Neural cell (in vitro differentiated cells): Measurements from ENCODE around the gene PLA2G12A. TPM values are rescaled to one million over a fixed set of nuclear protein-coding genes. Genes with fewer than 3 reads are reported as not detected.

Experiments
- H2AFZ ChIP-seq: fragments of 200-600, 300-800 bp; sonication (generic), shearing (Covaris generic); 2 replicates; pipeline ENCODE4 v1.6.0; 2014; ENCODE audit warnings: low read depth, mild to moderate bottlenecking, antibody characterized with exemption, low read length, moderate library complexity
- H3F3A ChIP-seq: fragments of 200-600 bp; shearing (Covaris generic); 2 replicates; pipeline ENCODE4 v1.6.1; 2016; ENCODE audit warnings: mild to moderate bottlenecking, moderate library complexity, mixed read lengths, antibody characterized with exemption, low read length; ENCODE audit not compliant: insufficient read depth, poor library complexity, severe bottlenecking
- H3K27ac ChIP-seq: fragments of 200-600, 300-800 bp; sonication (generic), shearing (Covaris generic); 2 replicates; pipeline ENCODE4 v1.5.1; 2014; ENCODE audit warnings: mild to moderate bottlenecking, low read length, moderate library complexity
- H3K27me3 ChIP-seq: fragments of 300-800, 200-600 bp; sonication (generic), shearing (Covaris generic); 2 replicates; pipeline ENCODE4 v1.6.0; 2014; ENCODE audit warnings: mild to moderate bottlenecking, low read depth, low read length, moderate library complexity; ENCODE audit not compliant: insufficient read depth
- H3K36me3 ChIP-seq: fragments of 300-800, 200-600 bp; sonication (generic), shearing (Covaris generic); 2 replicates; pipeline ENCODE4 v1.5.1; 2014; ENCODE audit warnings: mild to moderate bottlenecking, antibody characterized with exemption, low read length, moderate library complexity; ENCODE audit not compliant: insufficient read depth
- H3K4me2 ChIP-seq: fragments of 300-800, 200-600 bp; sonication (generic), shearing (Covaris generic); 2 replicates; pipeline ENCODE4 v1.6.0; 2014; ENCODE audit warnings: mild to moderate bottlenecking, low read length
- H3K4me3 ChIP-seq: fragments of 300-800, 200-600 bp; sonication (generic), shearing (Covaris generic); 2 replicates; pipeline ENCODE4 v1.5.1; 2014; ENCODE audit warnings: mild to moderate bottlenecking, low read length, moderate library complexity
- H3K79me2 ChIP-seq: fragments of 200-600 bp; shearing (Covaris generic); replicated peaks from 2 replicates; pipeline ENCODE4 v1.6.0; 2014; ENCODE audit warnings: mild to moderate bottlenecking, low read length, moderate library complexity; ENCODE audit not compliant: insufficient read depth
- H3K9ac ChIP-seq: fragments of 300-800, 200-600 bp; sonication (generic), shearing (Covaris generic); 2 replicates; pipeline ENCODE4 v1.6.1; 2016; ENCODE audit warnings: mild to moderate bottlenecking, low read length, mixed read lengths
- H3K9me2 ChIP-seq: fragments of 200-600 bp; shearing (Covaris generic); 2 replicates; pipeline ENCODE4 v1.6.1; 2016; ENCODE audit warnings: mild to moderate bottlenecking, low read length, mixed read lengths; ENCODE audit not compliant: insufficient read depth
- H3K9me3 ChIP-seq: fragments of 200-600, 300-800 bp; sonication (generic), shearing (Covaris generic); 2 replicates; pipeline ENCODE4 v1.6.1; 2016; ENCODE audit warnings: mild to moderate bottlenecking, mixed run types, low read length, moderate library complexity, mixed read lengths
- H4K20me1 ChIP-seq: fragments of 200-600 bp; shearing (Covaris generic); 2 replicates; pipeline ENCODE4 v1.6.1; 2016; ENCODE audit warnings: mild to moderate bottlenecking, mixed run types; ENCODE audit not compliant: insufficient read depth
- EP300 ChIP-seq: fragments of 450-650 bp; conservative IDR thresholded peaks from 2 replicates; pipeline ENCODE4 v1.6.1; 2014; ENCODE audit warnings: antibody characterized with exemption, mild to moderate bottlenecking, moderate library complexity; ENCODE audit not compliant: poor library complexity, severe bottlenecking
- EZH2 ChIP-seq: fragments of 200-600, 300-800 bp; shearing (Covaris generic), sonication (generic); IDR thresholded peaks from 2 replicates; pipeline ENCODE4 v1.6.1; 2014; ENCODE audit warnings: antibody characterized with exemption, low read length, borderline replicate concordance, mild to moderate bottlenecking; ENCODE audit not compliant: insufficient read depth, poor library complexity, severe bottlenecking
- MXI1 ChIP-seq: fragments of 450-650 bp; conservative IDR thresholded peaks from 2 replicates; pipeline ENCODE4 v1.6.1; 2014; ENCODE audit warnings: antibody characterized with exemption, mild to moderate bottlenecking; ENCODE audit not compliant: poor library complexity, severe bottlenecking
- POLR2AphosphoS5 ChIP-seq: IDR thresholded peaks from 2 replicates; pipeline ENCODE4 v1.6.1; 2012
- RAD21 ChIP-seq: fragments of 450-650 bp; conservative IDR thresholded peaks from 2 replicates; pipeline ENCODE4 v1.6.1; 2014; ENCODE audit warnings: antibody characterized with exemption, mild to moderate bottlenecking, moderate library complexity
- SMC3 ChIP-seq: fragments of 450-650 bp; conservative IDR thresholded peaks from 2 replicates; pipeline ENCODE4 v1.6.1; 2014; ENCODE audit warnings: antibody characterized with exemption, mild to moderate bottlenecking, moderate library complexity; ENCODE audit not compliant: poor library complexity
- TAF1 ChIP-seq: IDR thresholded peaks from 2 replicates; pipeline ENCODE4 v1.6.1; 2012; ENCODE audit warnings: low read depth
- polyA plus RNA-seq: library from polyadenylated mRNA; depleted of rRNA; stranded (reverse); fragments of >200 nt; gene quantifications from 2 replicates; pipeline ENCODE4 v1.2.3, GENCODE V29; 2014
- TF ChIP-seq, protein P1 (sequence below): fragments of 450-650 bp; IDR thresholded peaks from 2 replicates; pipeline ENCODE4 v1.5.1; 2014; ENCODE audit warnings: antibody characterized with exemption, mild to moderate bottlenecking, moderate library complexity; ENCODE audit not compliant: poor library complexity, severe bottlenecking
- TF ChIP-seq, protein P2 (sequence below): IDR thresholded peaks from 2 replicates; pipeline ENCODE4 v1.6.1; 2012; ENCODE audit warnings: borderline replicate concordance

The PLA2G12A gene
- polyA plus RNA-seq, 1 donor from 2014 or later, result 31.2 TPM

DNA sequence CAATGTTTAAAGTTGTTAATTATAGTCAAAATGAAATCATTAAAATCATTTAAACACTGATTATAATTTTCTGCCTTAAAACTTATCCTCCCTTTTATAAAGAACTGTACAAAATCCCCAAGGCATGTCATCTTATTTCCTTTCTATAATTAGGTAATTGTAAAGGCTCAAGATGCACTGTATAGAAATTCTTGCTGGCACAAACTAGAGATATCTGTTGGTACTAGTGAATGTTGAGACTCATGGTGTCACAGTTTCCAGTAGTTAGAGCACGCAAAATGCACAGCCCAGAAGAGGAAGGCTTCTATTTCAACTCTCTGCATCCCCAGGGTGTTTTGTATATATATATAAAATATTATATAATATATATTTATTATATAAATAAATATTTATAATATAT, 22.7 kb upstream of the PLA2G12A start:
- Histone ChIP-seq H3K9me3 (no peaks in the 10 kb centered on the region), H3K27me3 (no peaks in the 10 kb centered on the region), H4K20me1 (no peaks in the 10 kb centered on the region), H3K36me3 (no peaks in the 10 kb centered on the region), H3K79me2 (no peaks in the 10 kb centered on the region), H2AFZ (no peak overlapping the region), H3K27ac (no peak overlapping the region), H3K9me2 (no peaks in the 10 kb centered on the region), H3K4me3 (no peak overlapping the region), H3K4me2 (no peak overlapping the region), H3F3A (no peaks in the 10 kb centered on the region), H3K9ac (no peak overlapping the region)
- TF ChIP-seq MXI1 (no peak), SMC3 (no peak), TAF1 (no peak), RAD21 (no peak), EZH2 (no peak), EP300 (no peak), POLR2AphosphoS5 (no peak)
- TF ChIP-seq, protein P1, sequence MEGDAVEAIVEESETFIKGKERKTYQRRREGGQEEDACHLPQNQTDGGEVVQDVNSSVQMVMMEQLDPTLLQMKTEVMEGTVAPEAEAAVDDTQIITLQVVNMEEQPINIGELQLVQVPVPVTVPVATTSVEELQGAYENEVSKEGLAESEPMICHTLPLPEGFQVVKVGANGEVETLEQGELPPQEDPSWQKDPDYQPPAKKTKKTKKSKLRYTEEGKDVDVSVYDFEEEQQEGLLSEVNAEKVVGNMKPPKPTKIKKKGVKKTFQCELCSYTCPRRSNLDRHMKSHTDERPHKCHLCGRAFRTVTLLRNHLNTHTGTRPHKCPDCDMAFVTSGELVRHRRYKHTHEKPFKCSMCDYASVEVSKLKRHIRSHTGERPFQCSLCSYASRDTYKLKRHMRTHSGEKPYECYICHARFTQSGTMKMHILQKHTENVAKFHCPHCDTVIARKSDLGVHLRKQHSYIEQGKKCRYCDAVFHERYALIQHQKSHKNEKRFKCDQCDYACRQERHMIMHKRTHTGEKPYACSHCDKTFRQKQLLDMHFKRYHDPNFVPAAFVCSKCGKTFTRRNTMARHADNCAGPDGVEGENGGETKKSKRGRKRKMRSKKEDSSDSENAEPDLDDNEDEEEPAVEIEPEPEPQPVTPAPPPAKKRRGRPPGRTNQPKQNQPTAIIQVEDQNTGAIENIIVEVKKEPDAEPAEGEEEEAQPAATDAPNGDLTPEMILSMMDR, result no peak
- TF ChIP-seq, protein P2, sequence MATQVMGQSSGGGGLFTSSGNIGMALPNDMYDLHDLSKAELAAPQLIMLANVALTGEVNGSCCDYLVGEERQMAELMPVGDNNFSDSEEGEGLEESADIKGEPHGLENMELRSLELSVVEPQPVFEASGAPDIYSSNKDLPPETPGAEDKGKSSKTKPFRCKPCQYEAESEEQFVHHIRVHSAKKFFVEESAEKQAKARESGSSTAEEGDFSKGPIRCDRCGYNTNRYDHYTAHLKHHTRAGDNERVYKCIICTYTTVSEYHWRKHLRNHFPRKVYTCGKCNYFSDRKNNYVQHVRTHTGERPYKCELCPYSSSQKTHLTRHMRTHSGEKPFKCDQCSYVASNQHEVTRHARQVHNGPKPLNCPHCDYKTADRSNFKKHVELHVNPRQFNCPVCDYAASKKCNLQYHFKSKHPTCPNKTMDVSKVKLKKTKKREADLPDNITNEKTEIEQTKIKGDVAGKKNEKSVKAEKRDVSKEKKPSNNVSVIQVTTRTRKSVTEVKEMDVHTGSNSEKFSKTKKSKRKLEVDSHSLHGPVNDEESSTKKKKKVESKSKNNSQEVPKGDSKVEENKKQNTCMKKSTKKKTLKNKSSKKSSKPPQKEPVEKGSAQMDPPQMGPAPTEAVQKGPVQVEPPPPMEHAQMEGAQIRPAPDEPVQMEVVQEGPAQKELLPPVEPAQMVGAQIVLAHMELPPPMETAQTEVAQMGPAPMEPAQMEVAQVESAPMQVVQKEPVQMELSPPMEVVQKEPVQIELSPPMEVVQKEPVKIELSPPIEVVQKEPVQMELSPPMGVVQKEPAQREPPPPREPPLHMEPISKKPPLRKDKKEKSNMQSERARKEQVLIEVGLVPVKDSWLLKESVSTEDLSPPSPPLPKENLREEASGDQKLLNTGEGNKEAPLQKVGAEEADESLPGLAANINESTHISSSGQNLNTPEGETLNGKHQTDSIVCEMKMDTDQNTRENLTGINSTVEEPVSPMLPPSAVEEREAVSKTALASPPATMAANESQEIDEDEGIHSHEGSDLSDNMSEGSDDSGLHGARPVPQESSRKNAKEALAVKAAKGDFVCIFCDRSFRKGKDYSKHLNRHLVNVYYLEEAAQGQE, result no peak

DNA sequence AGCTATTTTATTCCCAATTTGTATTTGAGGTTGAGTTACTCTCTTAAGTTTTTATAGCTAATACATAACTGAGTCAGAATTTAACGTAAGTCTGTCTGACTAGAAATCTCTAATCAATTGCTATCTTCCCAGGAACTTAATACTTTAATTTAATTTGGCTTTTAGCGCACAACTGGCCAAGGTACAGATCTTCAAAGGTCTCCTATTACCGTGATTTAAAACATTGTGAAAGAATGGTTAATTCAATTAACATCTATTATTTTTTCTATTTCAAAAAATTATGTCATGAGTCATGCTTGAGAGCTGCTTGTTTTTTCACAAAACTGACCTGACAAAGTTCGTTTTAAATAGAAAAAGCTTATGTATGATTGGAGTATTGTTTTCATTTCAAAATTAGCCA, 22.0 kb upstream of the PLA2G12A start:
- no peak overlapping the region for H3K4me3 ChIP-seq
- no peaks in the 10 kb centered on the region for H3K36me3 ChIP-seq
- H3K9ac ChIP-seq, result no peak overlapping the region
- no peak overlapping the region for H2AFZ ChIP-seq
- H3K27me3 ChIP-seq, result no peaks in the 10 kb centered on the region
- H4K20me1 ChIP-seq, result no peaks in the 10 kb centered on the region
- no peaks in the 10 kb centered on the region for H3K9me2 ChIP-seq
- no peaks in the 10 kb centered on the region for H3F3A ChIP-seq
- no peak overlapping the region for H3K4me2 ChIP-seq
- H3K9me3 ChIP-seq, result no peaks in the 10 kb centered on the region
- TF ChIP-seq POLR2AphosphoS5 (no peak), TAF1 (no peak), EP300 (no peak), EZH2 (no peak), RAD21 (no peak), SMC3 (no peak), MXI1 (no peak)
- TF ChIP-seq, protein P1, result no peak
- TF ChIP-seq, protein P2, result no peak
- no peaks in the 10 kb centered on the region for H3K79me2 ChIP-seq
- H3K27ac ChIP-seq, result no peak overlapping the region
